Measurements from ENCODE around the gene TESMIN. TPM values are rescaled to one million over a fixed set of nuclear protein-coding genes. Genes with fewer than 3 reads are reported as not detected.
A peak's percentile ranks its signal among the peaks of the same experiment; 100 is the strongest.

TESMIN gene
- total and polyA plus RNA-seq, 2 of the 13 experiments (the other 11 are each of a cell fraction or from before 2014, with no cell fraction given) = 0.15 to 0.45 TPM

DNA sequence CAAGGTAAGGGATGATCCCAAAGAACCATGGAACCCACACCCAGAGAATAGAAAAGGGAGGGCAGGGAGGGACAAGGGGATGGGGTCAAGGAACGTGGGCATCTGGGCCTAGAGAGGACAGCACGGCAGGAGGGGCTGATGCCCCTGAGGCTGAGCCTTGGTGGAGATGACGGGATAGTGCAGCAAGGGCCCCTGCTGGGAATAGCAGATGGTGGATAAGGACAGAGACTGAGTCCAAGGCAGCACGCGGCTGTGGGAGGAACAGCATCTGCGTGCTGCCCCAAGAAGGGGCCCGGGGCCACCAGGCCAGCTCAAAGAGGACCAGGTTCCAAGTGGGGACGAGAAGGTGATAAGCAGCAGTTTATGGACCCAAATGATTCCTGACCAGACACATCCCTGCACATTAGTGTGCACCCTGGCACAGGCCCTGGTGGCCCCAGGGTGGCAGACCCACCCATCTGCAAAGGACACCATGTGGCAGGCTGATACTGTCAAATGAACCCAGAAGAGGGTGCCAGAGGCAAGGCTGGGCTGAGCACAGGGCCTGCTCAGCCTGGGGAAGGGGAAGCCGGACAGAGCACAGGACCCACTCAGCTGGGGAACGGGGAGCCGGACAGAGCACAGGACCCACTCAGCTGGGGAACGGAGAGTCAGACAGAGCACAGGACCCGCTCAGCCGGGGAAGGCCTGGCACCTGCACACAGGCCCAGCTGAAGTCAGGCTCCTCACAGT is 12.8 kb upstream of the TESMIN start:
- Histone ChIP-seq H3K27ac (ENCODE audit: extremely low read length, insufficient read depth, low read length) (no peak overlapping the region), H3K4me3 (replicated peaks in 1 of 3; ENCODE audit: insufficient read depth in 1 of 3, low read depth in 2 of 3, low read length in 3 of 3) (no peak overlapping the region), H3K4me1 (ENCODE audit: insufficient read depth, low read length) (no peaks in the 10 kb centered on the region), H3K9me3 (ENCODE audit: low read length) (no peaks in the 10 kb centered on the region), H3K79me2 (ENCODE audit: insufficient read depth, low read length) (no peaks in the 10 kb centered on the region), H3K36me3 (replicated peaks in 1 of 2; ENCODE audit: control insufficient read depth in 1 of 2, insufficient read depth in 2 of 2, low read length in 2 of 2) (peaks cover 0 to 3% of the 10 kb centered on the region in 2 experiments; a peak in 1 of 5 replicates), H3K27me3 (ENCODE audit: control insufficient read depth in 1 of 2, insufficient read depth in 2 of 2, low read length in 2 of 2) (no peaks in the 10 kb centered on the region), H3K9ac (ENCODE audit: insufficient read depth, low read depth, low read length) (no peak overlapping the region), H2AFZ (ENCODE audit: low read length) (no peak overlapping the region), H3K4me2 (ENCODE audit: low read depth, low read length) (no peak overlapping the region), H4K20me1 (ENCODE audit: insufficient read depth, low read length) (no peaks in the 10 kb centered on the region)
- TF ChIP-seq STAG1 (CRISPR knock-in tag; IDR thresholded peaks at IDR 0.05) = peak; percentile 58
- TF ChIP-seq IKZF4 (CRISPR knock-in tag; IDR thresholded peaks at IDR 0.05; ENCODE audit: borderline replicate concordance, low read depth, not compliant biosample characterization) = no peak
- TF ChIP-seq, protein P1, sequence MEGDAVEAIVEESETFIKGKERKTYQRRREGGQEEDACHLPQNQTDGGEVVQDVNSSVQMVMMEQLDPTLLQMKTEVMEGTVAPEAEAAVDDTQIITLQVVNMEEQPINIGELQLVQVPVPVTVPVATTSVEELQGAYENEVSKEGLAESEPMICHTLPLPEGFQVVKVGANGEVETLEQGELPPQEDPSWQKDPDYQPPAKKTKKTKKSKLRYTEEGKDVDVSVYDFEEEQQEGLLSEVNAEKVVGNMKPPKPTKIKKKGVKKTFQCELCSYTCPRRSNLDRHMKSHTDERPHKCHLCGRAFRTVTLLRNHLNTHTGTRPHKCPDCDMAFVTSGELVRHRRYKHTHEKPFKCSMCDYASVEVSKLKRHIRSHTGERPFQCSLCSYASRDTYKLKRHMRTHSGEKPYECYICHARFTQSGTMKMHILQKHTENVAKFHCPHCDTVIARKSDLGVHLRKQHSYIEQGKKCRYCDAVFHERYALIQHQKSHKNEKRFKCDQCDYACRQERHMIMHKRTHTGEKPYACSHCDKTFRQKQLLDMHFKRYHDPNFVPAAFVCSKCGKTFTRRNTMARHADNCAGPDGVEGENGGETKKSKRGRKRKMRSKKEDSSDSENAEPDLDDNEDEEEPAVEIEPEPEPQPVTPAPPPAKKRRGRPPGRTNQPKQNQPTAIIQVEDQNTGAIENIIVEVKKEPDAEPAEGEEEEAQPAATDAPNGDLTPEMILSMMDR (CRISPR knock-in tag; IDR thresholded peaks at IDR 0.05) = peak; percentile 51
- TF ChIP-seq KAT2B (IDR thresholded peaks at IDR 0.05; ENCODE audit: borderline replicate concordance, low read depth, low read length) = no peak
- ChIA-PET POLR2A (no interaction called here), CTCF (ENCODE audit: low intra/inter-chr PET ratio, low total read pairs) (no interaction called here)
- 90% methylated on average over 12 of the region's 14 CpGs for WGBS (ENCODE audit: low lambda C conversion rate)
- no peak for DNase-seq (ENCODE audit: low spot score)
- intact Hi-C loops (cut with micrococcal nuclease; ENCODE audit: unreplicated experiment) = no loop called here
- BruUV-seq (replicated peaks) = no TSS peak
- ATAC-seq = peak; percentile 76
- in situ Hi-C loops (cut with HindIII; ENCODE audit: extremely low pct_ligation_motif_present, low pct_unique_long_range_greater_than_20kb) = no loop called here
- FAIRE-seq = no peak

DNA sequence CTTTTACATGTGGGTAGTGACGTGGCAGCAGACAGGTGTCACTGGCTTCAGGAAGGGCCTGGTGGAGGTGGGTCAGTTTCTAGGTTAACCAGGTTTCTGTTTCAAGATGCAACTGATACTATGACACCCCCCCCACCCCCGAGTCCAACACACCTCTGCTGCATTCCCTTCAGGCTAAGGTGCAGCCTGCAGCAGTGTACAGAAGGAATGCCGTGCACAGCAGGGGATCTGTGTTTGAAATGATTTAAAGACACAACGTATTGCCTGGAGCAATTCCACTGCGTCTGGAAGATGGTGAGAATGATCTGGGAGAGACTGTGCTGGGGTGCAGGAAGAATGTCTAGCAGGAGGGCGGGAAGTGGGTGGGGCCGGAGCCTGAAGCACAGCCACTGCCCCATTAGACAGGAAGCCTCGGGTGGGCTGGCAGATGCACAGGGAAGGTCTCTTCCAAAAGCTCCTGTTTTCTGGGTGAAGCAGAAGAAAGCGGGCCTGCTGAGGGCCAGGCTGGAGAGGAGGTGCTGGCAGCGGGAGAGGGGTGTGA is 11.9 kb upstream of the TESMIN start:
- in situ Hi-C loops (cut with HindIII; ENCODE audit: extremely low pct_ligation_motif_present, low pct_unique_long_range_greater_than_20kb) = no loop called here
- Histone ChIP-seq H3K79me2 (ENCODE audit: insufficient read depth, low read length) (no peaks in the 10 kb centered on the region), H4K20me1 (ENCODE audit: insufficient read depth, low read length) (no peaks in the 10 kb centered on the region), H3K9ac (ENCODE audit: insufficient read depth, low read depth, low read length) (no peak overlapping the region), H3K4me1 (ENCODE audit: insufficient read depth, low read length) (no peaks in the 10 kb centered on the region), H3K4me3 (replicated peaks in 1 of 3; ENCODE audit: insufficient read depth in 1 of 3, low read depth in 2 of 3, low read length in 3 of 3) (no peak overlapping the region), H3K27me3 (ENCODE audit: control insufficient read depth in 1 of 2, insufficient read depth in 2 of 2, low read length in 2 of 2) (no peaks in the 10 kb centered on the region), H3K36me3 (replicated peaks in 1 of 2; ENCODE audit: control insufficient read depth in 1 of 2, insufficient read depth in 2 of 2, low read length in 2 of 2) (peaks cover 0 to 3% of the 10 kb centered on the region in 2 experiments; a peak in 1 of 5 replicates), H3K27ac (ENCODE audit: extremely low read length, insufficient read depth, low read length) (no peak overlapping the region), H2AFZ (ENCODE audit: low read length) (no peak overlapping the region), H3K9me3 (ENCODE audit: low read length) (no peaks in the 10 kb centered on the region), H3K4me2 (ENCODE audit: low read depth, low read length) (no peak overlapping the region)
- ATAC-seq = no peak
- CTCF ChIA-PET (ENCODE audit: low intra/inter-chr PET ratio, low total read pairs) = no interaction called here
- 86% methylated on average over 8 of the region's 10 CpGs for WGBS (ENCODE audit: low lambda C conversion rate)
- intact Hi-C loops (cut with micrococcal nuclease; ENCODE audit: unreplicated experiment) = no loop called here
- FAIRE-seq = no peak
- DNase-seq (ENCODE audit: low spot score) = no peak
- BruUV-seq (replicated peaks) = no TSS peak
- POLR2A ChIA-PET = no interaction called here
- no peak for TF ChIP-seq KLF16 (CRISPR knock-in tag; IDR thresholded peaks at IDR 0.05)
- TF ChIP-seq ZNF878 (CRISPR knock-in tag; IDR thresholded peaks at IDR 0.05) = no peak
- no peak for TF ChIP-seq ZNF746 (CRISPR knock-in tag; IDR thresholded peaks at IDR 0.05)
- TF ChIP-seq ZNF550 (CRISPR knock-in tag; IDR thresholded peaks at IDR 0.05; ENCODE audit: borderline replicate concordance) = no peak
- TF ChIP-seq ZNF607 (CRISPR knock-in tag; IDR thresholded peaks at IDR 0.05; ENCODE audit: borderline replicate concordance) = no peak
- TF ChIP-seq, protein P2, sequence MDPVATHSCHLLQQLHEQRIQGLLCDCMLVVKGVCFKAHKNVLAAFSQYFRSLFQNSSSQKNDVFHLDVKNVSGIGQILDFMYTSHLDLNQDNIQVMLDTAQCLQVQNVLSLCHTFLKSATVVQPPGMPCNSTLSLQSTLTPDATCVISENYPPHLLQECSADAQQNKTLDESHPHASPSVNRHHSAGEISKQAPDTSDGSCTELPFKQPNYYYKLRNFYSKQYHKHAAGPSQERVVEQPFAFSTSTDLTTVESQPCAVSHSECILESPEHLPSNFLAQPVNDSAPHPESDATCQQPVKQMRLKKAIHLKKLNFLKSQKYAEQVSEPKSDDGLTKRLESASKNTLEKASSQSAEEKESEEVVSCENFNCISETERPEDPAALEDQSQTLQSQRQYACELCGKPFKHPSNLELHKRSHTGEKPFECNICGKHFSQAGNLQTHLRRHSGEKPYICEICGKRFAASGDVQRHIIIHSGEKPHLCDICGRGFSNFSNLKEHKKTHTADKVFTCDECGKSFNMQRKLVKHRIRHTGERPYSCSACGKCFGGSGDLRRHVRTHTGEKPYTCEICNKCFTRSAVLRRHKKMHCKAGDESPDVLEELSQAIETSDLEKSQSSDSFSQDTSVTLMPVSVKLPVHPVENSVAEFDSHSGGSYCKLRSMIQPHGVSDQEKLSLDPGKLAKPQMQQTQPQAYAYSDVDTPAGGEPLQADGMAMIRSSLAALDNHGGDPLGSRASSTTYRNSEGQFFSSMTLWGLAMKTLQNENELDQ (CRISPR knock-in tag; IDR thresholded peaks at IDR 0.05; ENCODE audit: borderline replicate concordance) = no peak
- no peak for TF ChIP-seq ZNF543 (CRISPR knock-in tag; IDR thresholded peaks at IDR 0.05)
- no peak for TF ChIP-seq MYC (CRISPR knock-in tag; IDR thresholded peaks at IDR 0.05; ENCODE audit: borderline replicate concordance)

All from HepG2 (cell line).